GM19351 (cell line): Measurements from ENCODE around the gene FXYD6.
A peak's percentile ranks its signal among the peaks of the same experiment; 100 is the strongest.
"Not testable (repeated sequence)": the region's sequence is repeated elsewhere in the genome, so short reads cannot be mapped to it uniquely, and the experiment has no call there.

Experiments used
- ATAC-seq: cut with Tn5 transposase; IDR thresholded peaks from one replicate; pipeline ENCODE4 v1.9.1; 2021; ENCODE audit warnings: mild to moderate bottlenecking, moderate library complexity; ENCODE audit not compliant: unreplicated experiment

Gene FXYD6

DNA sequence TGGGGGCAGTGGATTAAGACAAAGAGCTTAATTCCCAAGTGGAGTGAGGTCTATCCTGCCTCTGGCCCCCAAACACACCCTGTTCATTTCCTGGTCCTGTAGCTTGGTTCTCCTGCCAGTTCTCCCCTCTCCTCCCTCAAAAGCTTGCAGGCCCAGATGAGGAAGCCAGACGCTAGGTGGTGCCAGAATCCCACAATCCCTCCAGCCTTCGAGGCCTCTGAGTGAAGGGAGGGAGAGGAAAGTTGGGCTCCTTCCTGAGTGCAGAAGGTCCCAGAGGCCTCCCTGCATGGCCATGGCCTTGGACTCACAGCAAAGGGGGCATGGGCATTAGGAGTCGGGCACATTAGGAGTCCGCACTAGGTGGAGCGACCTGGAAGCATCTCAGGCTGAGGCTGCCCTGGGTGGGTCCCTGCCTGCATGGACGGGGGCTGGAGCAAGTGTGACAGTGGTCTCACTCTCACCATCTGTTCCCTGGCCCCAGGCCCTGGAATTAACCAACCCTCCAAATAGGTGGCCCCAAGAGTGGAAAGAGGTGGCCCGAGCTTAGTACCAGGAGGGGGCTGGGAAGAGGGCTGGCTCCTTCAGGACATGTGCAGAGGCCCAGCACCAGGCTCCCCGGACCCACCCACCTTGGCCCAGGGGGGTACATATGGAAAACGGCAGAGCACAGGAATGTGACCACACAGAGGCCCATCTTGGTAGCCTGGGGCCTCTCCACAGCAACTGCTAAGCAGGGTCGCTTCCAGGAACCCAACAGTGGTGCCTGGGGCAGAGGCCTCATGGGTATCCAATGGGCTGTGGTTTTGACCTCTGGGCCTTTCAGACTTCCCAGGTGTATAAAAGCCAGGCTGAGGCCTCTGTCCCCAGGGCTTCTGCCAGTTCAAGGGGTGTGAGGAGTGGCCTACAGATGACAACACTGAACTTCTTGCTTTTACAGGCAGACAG lies 57.1 kb downstream of the FXYD6 start:
- no peak for ATAC-seq

- no peak for ATAC-seq
These were observed 58.2 kb downstream of the FXYD6 start for GRCh38 chr11:117818041-117818873.

DNA sequence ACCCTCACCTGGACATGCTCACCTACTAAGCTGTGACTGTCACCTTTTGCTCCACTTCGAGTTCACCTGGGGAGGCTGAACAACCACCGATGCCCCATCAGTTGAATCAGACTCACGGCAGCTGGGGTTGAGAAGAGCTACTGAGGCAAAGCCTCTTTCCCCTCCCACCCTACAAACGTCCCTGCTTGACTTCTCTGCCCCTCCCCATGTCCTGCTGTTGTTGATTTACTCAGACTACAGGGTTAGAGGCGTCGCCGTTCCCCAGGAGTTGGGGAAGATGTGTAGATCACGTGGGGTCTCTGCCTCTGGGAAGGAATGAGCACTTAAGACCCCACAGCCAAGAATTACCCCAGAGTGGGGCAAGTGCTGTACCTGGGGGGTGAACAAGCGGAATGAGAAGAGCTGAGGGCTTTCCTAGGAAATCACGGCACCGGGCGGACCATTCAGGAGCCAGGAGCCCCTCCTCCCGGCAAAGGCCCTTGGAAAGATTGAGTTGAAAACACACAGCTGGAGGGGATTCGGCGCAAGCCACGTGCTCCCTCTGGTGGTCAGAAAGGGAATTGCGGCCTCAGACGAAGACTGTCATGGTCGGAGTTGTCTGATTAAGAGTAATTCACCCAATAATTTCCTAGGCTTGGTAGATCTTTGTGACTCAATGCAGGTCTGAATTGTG lies 59.0 kb downstream of the FXYD6 start:
- no peak for ATAC-seq

DNA sequence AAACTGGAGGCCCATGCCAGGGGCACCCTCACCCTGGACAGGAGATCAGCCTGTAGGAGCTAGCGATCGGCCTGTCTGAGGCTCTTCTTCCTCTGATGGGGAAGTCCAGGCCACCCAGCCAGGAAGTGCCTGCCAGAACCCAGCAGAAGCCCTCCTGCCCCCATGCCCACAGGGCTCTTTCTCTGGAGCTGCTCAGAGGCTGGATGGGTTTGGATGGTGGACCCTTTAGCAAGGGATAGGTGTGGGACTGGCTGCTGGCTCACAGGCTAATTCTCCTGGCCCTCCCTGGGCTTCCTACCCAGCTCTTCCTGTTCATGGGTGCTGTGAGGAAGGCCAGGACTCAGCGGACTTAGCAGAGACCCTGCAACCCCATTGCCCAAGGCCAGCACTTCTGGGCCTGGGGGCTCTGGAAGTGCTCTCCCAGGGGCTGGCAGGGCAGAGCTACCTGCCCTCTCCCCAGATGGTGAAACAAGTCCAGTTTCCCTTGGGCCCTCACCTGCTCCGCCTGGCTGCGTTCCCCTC lies 59.6 kb downstream of the FXYD6 start:
- no peak for ATAC-seq

- no peak for ATAC-seq
These were observed 60.2 kb downstream of the FXYD6 start for GRCh38 chr11:117816151-117816741.

DNA sequence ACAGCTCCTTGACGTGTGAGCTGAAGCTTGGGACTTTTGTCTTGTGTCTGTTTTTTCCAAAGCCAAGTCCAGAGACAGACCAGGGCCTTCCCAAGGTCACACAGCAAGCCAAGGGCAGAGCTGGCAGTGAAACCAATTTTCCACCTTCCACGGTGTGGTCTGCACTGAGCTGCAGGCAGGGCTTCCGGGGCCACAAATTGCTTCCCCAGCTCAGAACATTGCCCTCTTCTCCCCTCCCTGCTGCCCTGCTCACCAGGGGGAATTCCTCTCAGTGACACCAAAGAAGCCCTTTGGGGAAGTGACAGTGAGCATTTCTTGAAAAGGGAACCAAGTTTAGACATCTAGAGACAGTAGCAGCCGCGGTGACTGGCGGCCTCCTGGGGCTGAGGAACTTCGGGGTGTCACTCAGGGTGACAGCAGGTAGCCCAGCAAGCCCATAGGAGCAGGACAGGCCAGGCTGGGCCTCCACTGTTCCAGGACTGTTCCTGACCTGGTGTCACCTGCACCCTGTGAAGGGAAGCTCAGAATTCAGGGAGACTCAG lies 61.1 kb downstream of the FXYD6 start:
- peak; percentile 73 for ATAC-seq

- peak; percentile 46 for ATAC-seq
These were observed 61.6 kb downstream of the FXYD6 start for GRCh38 chr11:117814766-117815261.

- peak; percentile 1 for ATAC-seq
These were observed 62.2 kb downstream of the FXYD6 start for GRCh38 chr11:117814204-117814765.

DNA sequence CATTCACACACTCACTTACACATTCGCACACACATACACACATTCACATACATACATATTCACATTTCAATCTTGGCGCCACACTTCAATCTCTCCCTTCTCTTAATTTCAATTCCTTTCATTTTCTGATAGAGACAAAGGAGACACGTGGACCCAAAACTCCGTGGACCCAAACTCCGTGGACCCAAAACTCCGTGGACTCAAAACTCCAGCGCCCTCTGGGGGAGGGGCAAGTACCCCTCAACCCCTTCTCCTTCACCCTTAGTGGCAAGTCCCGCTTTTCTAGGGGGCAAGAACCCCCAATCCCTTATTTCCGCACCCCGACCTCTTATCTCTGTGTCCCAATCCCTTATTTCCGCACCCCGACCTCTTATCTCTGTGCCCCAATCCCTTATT lies 66.4 kb downstream of the FXYD6 start:
- ATAC-seq, result not testable (repeated sequence)

DNA sequence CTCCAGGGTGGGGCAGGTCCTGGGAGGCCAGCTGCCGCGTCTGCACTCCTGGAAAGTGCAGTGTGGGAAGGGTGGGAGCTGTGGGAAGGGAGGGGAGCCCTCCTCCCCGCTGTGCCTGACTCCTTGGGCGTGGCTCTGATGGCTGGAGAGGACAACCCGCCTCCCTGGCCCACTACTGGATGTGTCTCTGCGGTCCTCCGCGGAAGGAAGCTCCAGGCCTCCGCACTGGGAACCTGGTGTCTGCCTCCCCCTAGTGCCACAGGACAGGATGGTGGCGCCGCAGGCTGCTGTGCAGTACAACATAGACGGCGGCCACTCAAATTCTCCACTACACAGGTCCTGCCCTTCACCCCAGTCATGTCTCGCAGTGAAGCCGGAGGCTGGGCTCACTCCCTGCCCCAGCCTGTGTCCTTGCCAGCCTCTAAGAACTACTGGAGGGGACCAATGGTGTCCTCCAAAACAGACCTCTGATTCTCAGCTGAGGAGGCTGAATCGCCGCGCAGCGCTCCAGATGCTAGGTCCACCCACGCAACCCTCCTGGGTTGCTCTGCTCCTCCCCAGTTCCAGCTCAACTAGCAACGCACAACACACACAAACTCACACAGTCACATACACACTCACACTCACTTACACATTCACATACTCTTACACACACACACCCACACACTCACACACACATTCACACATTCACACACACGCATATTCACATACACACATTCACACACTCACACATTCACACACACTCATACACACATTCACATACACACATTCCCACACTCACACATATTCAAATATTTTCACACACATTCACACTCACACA lies 67.0 kb downstream of the FXYD6 start:
- ATAC-seq, result no peak

- no peak for ATAC-seq
These were observed 67.7 kb downstream of the FXYD6 start for GRCh38 chr11:117808784-117809183.

- no peak for ATAC-seq
These were observed 68.8 kb downstream of the FXYD6 start for GRCh38 chr11:117807482-117808327.

- no peak for ATAC-seq
These were observed 69.6 kb downstream of the FXYD6 start for GRCh38 chr11:117806846-117807245.

- ATAC-seq, result no peak
These were observed 71.4 kb downstream of the FXYD6 start for GRCh38 chr11:117805045-117805444.

DNA sequence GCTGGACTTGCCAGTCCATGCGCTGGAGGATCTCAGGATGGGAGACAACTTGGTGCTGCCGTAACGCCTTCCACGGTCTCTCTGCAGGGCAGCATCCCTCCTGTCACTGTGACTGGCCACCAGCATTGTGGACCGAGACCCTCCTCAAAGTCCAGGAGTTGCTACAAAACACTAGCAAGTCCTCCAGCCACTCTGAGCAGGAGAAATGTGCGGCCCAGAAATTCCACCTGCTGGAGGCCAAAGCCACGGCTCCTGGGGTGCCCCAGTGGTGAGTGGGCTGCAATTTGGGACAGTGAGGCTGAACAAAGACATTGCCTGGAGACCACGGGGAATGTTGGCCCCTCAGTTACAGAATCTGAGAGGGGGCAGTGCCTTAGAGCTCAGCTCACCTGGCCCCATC lies 72.6 kb downstream of the FXYD6 start:
- ATAC-seq, result no peak

- ATAC-seq, result no peak
These were observed 76.8 kb downstream of the FXYD6 start for GRCh38 chr11:117799634-117800033.

DNA sequence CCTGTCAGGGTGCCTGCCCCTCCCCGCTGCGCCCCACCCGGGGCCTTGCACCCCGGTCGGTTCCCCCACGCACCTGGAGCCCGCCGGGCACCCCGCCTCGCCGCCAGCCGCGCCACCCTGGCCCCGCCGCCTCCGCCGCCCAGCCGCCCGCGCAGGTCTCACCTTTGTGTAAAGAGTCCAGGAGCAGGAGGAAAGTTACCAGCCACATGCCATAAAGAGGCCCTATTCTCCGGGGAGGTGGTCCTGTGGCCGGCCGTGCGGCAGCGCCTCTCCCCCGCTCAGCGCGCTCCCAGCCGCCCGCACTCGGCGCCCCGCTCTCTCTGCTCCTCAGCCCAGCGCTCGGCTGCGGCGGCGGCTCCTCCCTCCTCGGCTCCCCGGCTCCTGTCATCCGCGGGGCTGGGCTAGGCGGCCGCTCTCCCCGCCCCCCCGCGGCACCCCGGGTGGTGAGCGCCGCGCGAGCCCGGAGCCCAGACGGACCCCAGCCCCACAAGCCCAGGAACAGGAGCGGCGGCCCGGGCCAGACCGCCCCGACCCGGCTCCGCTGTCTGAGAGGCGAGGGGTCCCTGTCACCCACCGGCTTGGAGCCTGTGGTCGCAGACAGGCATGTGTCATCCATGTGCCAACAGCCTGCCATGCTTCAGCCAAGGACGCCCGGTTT lies 79.5 kb downstream of the FXYD6 start, which contains the start of gene DSCAML1:
Gene DSCAML1, minus strand, starts transcription at position 345 of the 658 bp plus-strand sequence. Its CDS starts 137 bp downstream, at position 208.
- no peak for ATAC-seq
